Loucy (cell line): ENCODE data around the gene C1orf56.

Source experiments
- EZH2phosphoT487 ChIP-seq: fragments of 200-600 bp; IDR thresholded peaks from 2 replicates; pipeline ENCODE4 v1.6.1; 2018; ENCODE audit warnings: antibody characterized with exemption, mild to moderate bottlenecking, moderate library complexity, borderline replicate concordance
- TF ChIP-seq, protein P1 (sequence below): fragments of 200-600 bp; sonication (generic); conservative IDR thresholded peaks from 2 replicates; pipeline ENCODE4 v1.5.1; 2014; ENCODE audit warnings: mild to moderate bottlenecking, antibody characterized with exemption, low read length

DNA sequence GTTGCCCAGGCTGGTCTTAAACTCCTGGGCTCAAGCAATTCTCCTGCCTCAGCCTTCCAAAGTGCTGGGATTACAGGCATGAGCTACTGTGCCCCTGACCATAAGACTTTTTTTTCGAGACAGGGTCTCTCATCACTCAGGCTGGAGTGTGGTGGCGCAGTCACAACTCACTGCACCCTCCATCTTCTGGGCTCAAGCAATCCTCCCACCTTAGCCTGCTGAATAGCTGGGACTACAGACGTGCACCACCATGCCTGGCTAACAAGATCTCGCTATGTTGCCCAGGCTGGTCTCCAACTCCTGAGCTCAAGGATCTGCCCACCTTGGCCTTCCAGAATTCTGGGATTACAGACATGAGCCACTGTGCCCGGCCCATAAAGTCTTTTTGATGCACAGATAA, 1.9 kb downstream of the C1orf56 start:
- TF ChIP-seq EZH2phosphoT487: no peak
- TF ChIP-seq, protein P1, sequence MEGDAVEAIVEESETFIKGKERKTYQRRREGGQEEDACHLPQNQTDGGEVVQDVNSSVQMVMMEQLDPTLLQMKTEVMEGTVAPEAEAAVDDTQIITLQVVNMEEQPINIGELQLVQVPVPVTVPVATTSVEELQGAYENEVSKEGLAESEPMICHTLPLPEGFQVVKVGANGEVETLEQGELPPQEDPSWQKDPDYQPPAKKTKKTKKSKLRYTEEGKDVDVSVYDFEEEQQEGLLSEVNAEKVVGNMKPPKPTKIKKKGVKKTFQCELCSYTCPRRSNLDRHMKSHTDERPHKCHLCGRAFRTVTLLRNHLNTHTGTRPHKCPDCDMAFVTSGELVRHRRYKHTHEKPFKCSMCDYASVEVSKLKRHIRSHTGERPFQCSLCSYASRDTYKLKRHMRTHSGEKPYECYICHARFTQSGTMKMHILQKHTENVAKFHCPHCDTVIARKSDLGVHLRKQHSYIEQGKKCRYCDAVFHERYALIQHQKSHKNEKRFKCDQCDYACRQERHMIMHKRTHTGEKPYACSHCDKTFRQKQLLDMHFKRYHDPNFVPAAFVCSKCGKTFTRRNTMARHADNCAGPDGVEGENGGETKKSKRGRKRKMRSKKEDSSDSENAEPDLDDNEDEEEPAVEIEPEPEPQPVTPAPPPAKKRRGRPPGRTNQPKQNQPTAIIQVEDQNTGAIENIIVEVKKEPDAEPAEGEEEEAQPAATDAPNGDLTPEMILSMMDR: no peak
